Suppressor macrophage treated with lipopolysaccharide for 4 hours (primary cell): Measurements from ENCODE around the gene ANK3.

Experiments
- DNase-seq: peaks from one replicate; pipeline ENCODE4 v3.0.0-alpha.2; 2020

Gene ANK3

GRCh38 chr10:60170250-60170649 lies 219.4 kb downstream of the ANK3 start:
- DNase-seq: no peak

- no peak for DNase-seq
These were observed 220.6 kb downstream of the ANK3 start for GRCh38 chr10:60169111-60169510.

- DNase-seq: no peak
These were observed 222.6 kb downstream of the ANK3 start for GRCh38 chr10:60167050-60167449.

DNA sequence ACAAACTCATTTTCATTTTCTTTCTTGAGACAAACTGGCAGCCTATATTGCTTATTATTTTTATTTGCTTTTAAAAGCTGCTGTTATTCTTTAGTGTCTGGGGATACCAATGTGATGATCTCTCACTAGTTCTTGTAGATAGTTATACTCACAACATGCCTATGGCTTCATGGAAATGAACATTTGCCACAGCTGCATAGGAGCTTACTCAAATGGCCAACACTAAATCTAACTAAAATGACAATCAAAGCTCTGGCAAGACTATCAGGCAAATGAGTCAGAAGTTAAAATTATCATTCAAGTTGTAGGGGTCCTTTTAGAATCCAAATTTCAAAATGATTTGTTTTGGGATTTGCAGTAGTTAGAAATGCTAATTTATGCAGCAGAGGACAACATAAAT lies 225.9 kb downstream of the ANK3 start:
- no peak for DNase-seq

DNA sequence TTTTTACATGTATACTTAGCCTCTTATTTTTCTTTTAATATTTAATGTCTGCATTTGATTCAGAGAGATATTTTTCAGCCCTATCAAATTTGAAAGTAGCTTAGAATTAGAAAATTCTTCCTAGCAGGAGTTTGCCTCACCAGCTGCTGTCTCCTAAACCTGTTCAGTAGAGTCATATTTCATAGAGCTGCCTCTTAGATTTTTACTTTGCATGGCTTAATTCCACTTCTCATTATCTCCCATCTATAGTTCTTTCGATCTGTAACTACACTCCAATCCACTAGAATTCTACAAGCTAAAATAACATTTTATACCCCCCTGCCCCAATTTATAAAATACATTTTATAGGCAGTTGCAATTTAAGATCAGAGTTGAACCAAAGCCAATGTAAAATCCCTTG lies 227.0 kb downstream of the ANK3 start:
- no peak for DNase-seq

GRCh38 chr10:60155943-60156683 lies 233.6 kb downstream of the ANK3 start:
- DNase-seq: no peak

- DNase-seq: no peak
These were observed 234.4 kb downstream of the ANK3 start for GRCh38 chr10:60155099-60155877.

DNA sequence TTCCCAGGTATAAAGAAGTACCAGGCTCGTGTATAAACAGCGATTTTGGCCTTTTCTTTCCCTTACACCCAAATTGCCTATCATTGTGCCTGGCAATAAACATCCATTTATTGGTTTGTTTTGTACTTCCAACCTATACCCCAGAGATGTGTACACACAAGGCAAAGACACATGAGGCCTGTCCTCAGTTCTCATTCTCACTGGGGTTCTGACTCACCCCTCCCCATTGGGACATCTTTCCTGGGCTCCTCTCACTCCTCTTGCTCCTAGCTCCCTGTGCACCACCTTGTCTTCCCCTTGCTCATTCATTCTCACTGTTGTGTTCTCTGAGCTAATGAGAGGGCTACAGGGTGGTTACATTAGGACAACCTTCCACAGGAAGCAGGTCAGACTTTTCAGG lies 240.7 kb downstream of the ANK3 start:
- DNase-seq: no peak

GRCh38 chr10:60148266-60148840 lies 241.3 kb downstream of the ANK3 start:
- DNase-seq: no peak

- no peak for DNase-seq
These were observed 242.0 kb downstream of the ANK3 start for GRCh38 chr10:60147576-60148265.

DNA sequence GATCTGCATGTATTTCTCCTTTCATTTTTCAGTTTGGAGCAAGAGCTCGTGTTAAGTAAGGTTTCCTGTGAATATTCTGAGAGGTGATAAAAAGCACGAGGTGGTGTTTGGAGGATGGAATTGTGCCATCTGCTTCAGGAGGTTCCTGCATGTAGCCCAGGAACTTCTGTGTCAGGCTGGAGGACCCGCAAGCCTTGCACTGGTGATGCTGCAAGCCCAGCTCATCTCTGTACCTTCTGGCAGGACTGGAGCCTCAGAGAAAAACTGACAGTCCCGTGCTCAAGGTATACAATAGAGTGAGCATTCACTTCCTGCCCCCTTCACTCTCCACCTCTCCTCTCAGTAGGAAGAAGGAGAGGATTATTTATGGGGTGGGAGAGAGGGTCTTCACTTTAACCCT lies 242.7 kb downstream of the ANK3 start:
- DNase-seq: no peak

DNA sequence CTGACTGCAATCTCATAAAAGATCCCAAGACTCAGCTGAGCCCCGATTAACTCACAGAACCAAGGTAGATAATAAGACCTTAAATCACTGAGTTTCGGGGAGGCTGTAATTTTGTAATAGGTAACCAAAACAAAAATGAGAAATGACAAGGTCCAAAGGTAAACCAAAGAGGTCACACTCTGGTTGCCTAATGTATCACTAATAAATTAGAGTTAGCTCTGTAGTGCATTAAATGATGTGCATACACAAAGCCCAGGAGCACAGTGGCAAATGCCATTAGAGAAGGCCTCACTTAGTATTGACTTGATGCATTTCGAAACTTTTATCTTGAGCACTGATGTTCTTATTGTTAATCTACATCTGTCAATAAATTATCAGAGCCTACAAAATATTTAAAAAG lies 245.6 kb downstream of the ANK3 start:
- no peak for DNase-seq

DNA sequence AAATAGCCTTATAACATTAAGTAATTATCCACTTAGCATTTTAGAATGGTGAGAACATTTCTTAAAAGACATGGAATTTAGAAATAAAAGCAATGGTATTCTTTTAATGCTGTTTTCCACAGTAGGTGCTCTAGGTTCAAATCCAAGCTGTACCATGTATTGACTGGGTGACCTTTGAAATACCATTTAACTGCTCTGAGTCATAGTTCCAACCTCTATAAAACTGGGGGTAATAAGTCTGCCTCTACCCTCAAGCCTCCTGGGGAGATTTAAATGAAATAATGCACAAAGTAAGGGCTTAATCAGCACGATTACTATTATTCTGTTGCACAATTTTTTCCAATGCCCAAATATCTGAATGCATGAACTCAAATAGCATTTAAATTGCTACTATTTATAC lies 246.9 kb downstream of the ANK3 start:
- DNase-seq: no peak

DNA sequence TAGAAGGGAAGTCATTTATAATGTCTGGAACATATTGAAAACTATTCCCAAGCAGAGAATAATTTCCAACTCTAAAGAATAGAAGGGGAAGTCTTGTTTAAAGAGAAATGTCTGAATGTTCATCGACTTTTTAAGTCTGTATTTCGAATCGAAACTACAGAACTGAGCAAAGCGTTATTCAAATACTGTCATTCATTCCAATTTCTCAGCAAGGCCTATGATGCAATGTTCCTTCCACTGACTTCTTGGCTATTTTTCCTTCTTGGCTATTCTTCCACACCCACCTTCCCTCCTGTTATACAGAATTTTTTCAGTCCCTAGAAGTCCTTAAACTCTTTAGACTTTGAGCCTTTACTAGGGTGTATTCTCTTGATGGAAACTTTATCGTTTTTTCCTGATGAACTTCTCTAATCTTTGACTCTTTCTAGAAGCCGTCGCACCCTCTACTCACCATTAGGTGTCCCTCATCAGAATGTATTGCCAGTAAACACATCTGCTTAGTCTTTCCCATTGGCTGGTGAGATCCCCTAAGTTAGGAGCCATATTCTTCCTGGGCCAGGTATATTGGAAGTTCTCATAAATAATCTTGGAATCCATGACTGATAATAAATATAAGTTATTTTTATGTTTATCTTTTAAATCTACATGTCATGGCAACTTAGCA lies 247.6 kb downstream of the ANK3 start:
- no peak for DNase-seq

DNA sequence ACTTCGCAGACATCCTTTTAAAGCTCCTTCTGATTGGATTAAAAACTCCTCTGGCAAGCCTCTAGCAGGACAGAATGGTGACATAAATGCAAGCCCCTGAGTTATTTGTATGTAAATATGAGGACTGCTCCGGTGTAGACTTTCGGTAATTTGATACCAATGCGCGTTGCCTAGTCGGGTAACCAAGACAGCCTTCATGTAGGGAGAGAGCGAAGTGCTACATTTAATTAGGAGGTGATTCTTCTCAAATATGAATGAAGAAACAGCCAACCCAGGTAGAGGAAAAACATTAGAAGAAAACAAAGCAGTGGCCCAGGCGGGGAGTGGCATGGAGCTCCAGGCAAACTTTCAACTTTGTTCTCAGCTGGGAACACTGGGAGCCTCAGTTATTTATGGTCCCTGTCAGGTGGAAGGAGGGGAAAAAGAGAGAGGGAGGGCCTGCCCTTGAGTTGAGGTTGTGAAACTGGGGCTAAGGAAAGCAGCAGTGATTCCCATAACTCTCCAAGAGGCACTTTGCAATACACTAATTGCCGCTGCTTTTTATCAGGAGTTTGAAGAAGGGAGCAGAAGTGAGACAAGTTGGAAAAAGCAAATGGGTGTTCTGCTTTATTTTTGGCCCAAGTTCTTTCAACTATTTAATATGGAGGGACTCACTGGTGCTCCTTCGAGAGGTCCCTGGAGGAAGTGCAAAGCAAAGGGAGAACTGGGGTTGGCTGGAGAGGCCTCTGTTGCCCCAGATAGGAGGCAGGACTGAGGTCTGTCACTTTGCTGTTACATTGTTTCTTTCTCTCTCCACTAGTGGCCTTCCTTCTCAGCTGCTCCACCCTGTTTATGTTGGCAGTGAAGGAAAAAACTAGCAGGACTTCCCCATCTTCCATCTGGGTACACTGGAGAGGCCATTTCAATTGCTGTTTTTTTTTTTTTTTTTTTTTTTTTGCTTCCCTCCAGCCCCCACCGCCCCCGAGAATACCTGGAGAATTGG lies 248.7 kb downstream of the ANK3 start:
- DNase-seq: no peak

DNA sequence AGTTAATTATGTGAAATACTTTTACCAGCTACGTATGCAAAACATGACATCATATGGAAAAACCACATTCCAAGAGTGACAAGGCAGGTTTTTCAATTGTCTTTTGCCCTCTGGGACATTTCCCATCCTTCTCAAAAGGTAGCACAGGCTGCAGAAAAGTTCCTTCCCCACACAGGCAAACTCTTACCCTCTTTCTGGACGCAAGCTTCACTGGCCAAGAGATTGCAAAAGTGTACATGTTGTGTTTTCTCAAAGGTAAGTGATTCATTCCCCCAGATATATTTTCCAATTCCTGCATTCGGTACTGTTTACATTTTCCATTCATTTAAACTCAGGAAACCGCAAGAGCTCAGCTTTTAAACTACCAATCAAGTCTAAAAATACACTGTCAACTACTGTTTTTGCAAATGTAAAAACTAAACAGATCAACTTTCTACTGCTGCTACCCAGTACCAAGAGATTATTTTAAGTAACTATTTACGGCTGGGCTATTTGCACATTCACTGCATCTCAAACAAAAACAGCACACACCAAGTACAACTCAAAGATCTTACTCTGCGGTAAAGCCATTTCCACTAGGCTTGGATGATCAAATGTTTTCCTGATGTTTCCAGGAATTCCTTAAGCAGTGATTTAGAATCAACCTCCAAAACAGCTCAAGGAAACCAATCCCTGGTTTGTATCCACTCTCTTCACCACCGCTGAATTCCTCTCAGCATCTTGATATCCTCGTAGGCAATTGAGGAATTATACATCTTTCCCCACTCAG lies 249.7 kb downstream of the ANK3 start:
- no peak for DNase-seq

DNA sequence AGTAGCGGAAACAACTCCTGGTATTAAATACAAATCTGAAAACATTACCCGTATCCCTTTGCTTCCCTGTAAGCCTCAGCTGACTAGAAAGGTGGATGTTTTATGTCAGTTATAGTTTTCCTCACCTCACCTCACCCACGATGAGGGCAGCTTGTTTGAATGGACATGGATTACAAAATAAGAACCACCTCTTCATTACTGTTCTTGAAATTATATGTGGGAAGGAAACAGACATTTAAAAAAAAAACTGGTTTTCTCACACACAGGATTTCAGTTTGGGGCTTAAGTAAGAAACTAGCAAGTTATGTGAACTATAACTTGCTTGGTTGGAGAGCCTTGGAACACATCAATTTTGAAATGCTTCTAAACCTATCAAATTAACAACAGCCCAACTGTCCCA lies 250.4 kb downstream of the ANK3 start:
- no peak for DNase-seq

GRCh38 chr10:60138842-60139241 lies 250.8 kb downstream of the ANK3 start:
- DNase-seq: no peak

DNA sequence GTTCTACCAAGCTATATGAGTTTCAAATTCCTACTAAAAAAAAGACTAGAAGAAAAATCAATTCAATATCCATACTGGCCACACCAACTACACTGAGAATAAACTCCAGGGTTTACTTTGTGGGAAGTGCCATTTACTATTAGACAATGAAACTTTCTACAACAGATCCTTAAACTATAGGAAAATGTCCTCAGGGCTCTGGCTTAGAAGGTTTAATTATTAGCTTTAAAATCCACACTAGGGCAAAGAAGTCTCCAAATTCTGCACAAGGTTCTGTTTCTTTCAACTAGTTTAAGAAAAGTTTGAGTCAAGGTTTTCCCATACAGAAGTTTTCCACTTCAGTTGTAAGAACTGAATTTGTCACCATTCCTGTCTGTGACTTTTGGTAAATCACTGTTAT lies 251.6 kb downstream of the ANK3 start:
- DNase-seq: no peak

GRCh38 chr10:60137292-60137992 lies 252.2 kb downstream of the ANK3 start:
- no peak for DNase-seq
